GM19438 (cell line): Measurements from ENCODE around the gene SEC22A.

Experiments used
- ATAC-seq: cut with Tn5 transposase; IDR thresholded peaks from one replicate; pipeline ENCODE4 v1.9.1; 2021; ENCODE audit warnings: low read depth; ENCODE audit not compliant: unreplicated experiment

Gene SEC22A

DNA sequence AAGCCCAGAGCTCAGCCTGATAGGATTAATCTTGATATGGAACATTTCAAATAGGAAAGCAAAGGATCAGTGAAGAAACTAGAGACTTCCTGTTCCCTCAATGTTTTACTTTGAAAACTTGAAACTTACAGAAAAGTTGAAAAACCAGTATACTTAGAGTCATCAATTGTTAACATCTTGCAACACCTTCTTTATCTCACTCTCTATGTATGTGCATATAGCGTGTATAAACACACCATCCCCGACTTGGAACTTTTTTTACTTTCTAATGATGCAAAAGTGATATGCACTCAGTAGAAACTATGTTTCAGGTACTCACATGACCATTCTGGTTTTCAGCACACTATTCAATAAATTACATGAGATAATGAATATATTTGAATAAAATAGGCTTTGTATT is 60.5 kb downstream of the SEC22A start:
- no peak for ATAC-seq

DNA sequence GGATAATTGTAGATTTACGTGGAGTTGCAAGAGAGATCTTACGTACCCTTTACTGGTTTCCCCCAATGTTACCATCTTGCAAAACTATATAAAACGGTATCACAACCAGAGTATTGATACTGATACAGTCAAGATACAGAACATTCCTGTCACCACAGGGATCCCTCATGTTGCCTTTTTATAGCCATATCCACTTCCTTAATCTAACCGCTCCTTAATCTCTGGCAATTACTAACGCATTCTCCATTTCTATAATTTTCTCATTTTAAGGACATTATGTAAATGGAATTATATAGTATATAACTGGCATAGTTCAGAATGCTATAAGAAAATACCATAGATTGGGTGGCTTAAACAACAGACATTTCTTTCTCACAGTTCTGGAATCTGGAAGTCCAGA is 61.1 kb downstream of the SEC22A start:
- no peak for ATAC-seq

DNA sequence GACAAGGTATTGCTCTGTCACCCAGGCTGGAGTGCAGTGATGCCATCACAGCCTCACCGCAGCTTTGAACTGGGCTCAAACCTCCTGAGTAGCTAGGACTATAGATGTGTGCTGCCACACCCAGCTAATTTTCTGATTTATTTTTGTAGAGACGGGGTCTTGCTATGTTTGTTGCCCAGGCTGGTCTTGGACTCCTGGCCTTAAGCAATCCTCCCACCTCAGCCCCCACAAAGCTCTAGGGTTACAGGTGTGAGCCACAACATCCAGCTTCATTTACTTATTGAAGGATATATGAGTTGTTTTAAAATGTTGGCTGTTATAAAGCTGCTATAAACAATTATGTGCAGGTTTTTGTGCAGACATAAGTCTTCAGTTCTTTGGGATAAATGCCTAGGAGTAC is 62.2 kb downstream of the SEC22A start:
- ATAC-seq, result no peak

- ATAC-seq, result no peak
Observed at GRCh38 chr3:123267821-123268220, 66.1 kb downstream of the SEC22A start.

- no peak for ATAC-seq
Observed at GRCh38 chr3:123270818-123271217, 69.1 kb downstream of the SEC22A start.

DNA sequence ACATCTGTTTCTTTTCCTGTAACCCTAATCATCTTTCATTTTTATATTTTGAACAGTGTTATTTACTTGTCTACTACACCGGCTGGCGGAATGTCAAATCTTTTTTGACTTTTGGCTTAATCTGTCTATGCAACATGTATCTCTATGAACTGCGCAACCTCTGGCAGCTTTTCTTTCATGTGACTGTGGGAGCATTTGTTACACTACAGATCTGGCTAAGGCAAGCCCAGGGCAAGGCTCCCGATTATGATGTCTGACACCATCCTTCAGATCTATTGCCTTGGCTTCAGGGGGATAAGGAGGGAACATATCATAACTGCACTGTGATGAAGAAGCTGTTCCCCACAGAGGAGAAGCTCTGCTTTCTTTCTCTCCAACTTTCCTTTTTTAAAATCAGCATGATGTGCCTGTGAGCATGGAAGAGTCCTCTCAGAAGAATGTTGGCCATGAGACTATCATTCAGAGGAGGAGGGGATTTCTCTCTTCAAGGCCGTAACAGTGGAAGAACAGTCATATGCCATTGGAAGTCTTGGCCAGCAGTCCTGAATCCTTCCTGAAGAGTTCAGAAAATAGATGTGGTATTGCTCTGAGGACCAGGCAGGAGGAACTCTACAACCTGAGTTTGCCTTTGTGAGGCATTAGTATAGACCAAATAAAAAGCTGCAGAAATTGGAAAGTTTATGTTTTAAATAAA is 69.9 kb downstream of the SEC22A start:
- ATAC-seq, result no peak

- no peak for ATAC-seq
Observed at GRCh38 chr3:123272547-123272946, 70.8 kb downstream of the SEC22A start.

- ATAC-seq, result no peak
Observed at GRCh38 chr3:123275691-123276090, 73.9 kb downstream of the SEC22A start.

- no peak for ATAC-seq
Observed at GRCh38 chr3:123276346-123277006, 74.7 kb downstream of the SEC22A start.

DNA sequence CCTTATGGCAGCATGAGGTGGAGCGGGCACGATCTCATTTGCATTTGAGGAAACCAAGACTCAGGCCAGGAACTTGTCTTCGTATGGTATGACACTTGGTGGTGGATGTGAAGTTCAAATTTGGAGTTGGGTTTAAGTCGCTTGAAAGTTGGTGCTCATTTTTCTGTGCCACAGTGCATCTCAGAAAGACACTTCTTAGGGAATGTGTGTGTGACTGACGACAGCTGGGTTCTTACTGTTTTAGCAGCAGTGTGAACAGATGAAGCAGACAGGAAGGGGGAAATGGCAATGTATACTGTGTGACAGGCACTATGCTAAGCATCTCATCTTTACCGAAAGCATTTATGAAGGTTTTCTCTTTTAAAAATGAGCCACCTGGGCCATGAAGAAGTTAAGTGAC is 75.4 kb downstream of the SEC22A start:
- no peak for ATAC-seq

GRCh38 chr3:123278446-123278845 is 76.7 kb downstream of the SEC22A start:
- no peak for ATAC-seq

GRCh38 chr3:123279121-123279520 is 77.4 kb downstream of the SEC22A start:
- no peak for ATAC-seq

- no peak for ATAC-seq
Observed at GRCh38 chr3:123281406-123281805, 79.7 kb downstream of the SEC22A start.

- no peak for ATAC-seq
Observed at GRCh38 chr3:123281929-123282328, 80.2 kb downstream of the SEC22A start.

GRCh38 chr3:123282461-123282860 is 80.7 kb downstream of the SEC22A start:
- ATAC-seq, result no peak

DNA sequence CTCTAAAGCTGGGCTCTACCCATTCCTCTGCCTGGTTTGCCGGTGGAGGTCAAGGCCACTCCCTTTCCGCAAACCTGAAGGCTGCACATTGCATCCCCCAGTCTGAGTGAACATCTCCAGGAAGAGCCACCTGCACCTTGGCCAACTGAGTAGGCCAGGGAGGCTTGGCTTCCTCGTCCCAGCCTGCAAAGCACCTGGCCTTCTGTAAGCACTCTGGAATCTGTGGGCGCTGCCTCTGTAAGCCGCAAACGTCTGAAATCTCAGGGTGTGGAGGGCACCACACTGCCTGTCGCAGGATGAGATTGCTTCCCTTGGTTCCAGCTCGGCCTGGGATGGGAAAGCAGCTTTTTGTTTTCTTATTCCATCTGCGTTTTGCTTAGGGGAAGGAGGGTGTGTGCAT is 81.3 kb downstream of the SEC22A start:
- ATAC-seq, result no peak

DNA sequence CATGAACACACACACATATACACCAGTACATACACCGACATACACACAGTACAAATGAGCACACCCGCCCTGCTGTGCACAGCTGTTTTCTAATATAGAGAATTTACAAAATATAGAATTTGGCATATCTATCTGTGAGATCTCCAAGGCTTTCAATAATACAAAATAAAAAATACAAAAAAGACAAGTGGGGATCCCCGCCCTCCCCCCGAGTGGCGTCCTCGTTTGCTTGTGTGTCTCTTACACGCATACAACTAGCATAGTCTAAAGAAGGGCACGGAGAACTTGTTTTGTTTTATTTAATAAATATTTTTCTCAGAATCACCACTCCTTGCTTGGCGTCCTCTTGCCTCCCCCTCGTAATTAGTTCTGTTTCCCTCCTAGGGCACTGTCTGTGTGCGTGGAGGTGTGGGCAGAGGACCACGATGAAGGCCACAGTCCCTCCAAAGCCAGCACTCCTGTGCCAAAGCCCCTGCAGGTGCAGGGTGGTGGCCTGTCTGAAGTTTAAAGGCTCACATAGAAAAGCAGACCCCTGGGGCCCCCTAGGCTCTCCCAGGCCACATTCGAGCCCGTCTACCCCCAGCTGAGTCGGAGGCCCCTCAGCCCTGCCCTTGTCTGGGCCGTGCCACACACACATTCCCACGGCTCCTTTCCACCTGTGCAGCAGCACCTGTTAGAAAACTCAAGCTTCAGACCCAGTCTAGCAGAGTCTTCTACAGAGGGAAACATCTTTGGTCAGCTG is 82.1 kb downstream of the SEC22A start:
- ATAC-seq, result no peak

DNA sequence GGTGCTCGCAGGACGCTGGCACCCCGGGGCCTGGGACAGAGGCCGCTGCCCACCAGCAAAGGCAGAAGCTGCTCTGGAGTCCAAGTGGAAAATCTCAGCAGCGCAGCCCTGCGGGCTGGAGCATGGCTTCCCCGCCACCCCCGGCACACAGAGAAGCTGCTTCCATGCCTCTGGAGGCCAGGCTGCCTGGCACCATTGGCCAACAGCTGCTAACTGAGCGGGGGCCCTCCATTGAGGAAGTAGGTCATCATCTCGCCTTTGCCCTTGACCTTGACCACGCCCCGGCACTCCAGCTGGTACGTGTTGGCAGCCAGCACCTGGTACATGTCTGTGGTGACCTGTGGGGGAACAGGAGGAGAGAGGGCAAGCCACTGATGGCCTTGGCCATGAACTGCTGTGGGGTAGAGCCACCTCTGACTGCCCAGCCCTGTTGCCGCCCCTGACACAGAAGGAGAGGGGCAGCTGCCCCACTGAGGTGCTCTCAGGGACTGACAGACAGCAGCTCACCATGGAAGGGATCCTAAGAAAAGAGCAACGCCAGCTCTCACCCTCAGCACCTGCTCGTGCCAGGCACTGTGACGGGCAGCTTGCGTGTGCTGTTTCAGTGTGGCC is 82.8 kb downstream of the SEC22A start:
- ATAC-seq, result no peak

GRCh38 chr3:123285066-123285465 is 83.3 kb downstream of the SEC22A start:
- no peak for ATAC-seq

- ATAC-seq, result no peak
Observed at GRCh38 chr3:123285479-123285878, 83.7 kb downstream of the SEC22A start.

DNA sequence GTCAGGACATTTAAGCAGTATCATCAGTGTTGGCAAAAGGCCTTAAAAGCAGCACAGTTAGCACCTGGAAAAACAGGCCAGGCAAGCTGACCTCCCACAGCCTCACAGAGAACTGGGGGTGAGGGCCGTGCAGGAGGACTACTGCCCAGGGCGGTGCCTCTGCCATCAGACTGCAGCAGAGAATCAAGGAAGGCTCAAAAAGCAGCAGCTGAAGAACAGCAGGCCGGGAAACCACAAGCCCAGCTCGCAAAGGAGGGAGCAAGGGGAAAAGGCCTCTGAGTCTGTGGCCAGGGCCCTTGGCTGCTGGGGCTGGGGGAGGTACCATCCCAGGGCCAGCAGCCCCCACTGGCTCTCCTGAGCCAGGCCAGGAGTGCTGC is 84.2 kb downstream of the SEC22A start:
- ATAC-seq, result no peak
